NCI-H1436 treated with DMSO at 0.1 percent for 48 hours (cell line): Measurements from ENCODE around the gene XCR1.
A peak's percentile ranks its signal among the peaks of the same experiment; 100 is the strongest.
"Not testable (repeated sequence)": the region's sequence is repeated elsewhere in the genome, so short reads cannot be mapped to it uniquely, and the experiment has no call there.

ENCODE experiments used
- DNase-seq: peaks from one replicate; lab custom pipeline; 2025; lab: John Stamatoyannopoulos, UW

XCR1 gene

GRCh38 chr3:46027021-46027705 lies at the start of gene XCR1:
Gene XCR1 (minus strand): TSS chr3:46027483. CDS start chr3:46021947, 5,536 bp downstream.
- DNase-seq: no peak

GRCh38 chr3:46076606-46077005 lies 49.3 kb upstream of the XCR1 start:
- DNase-seq: no peak

DNA sequence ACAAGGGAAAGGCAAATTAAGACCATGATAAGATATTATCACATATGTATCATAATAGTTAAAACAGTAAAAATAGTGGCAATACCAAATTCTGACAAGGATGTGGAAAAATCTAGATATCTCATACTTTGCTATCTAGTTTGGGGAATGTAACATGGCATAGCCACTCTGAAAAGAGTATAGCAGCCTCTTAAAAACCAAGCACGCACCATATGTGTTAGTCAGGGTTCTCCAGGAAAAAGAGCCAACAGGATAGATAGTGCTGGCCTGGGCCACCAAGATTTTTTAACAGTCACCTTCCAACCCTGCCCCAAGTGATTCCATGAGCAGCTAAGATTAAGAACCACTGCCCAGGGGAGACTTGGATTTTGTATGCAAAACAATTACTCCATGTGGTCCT lies 48.5 kb upstream of the XCR1 start:
- no peak for DNase-seq

- DNase-seq: no peak
These were observed 44.1 kb upstream of the XCR1 start for GRCh38 chr3:46071222-46071858.

DNA sequence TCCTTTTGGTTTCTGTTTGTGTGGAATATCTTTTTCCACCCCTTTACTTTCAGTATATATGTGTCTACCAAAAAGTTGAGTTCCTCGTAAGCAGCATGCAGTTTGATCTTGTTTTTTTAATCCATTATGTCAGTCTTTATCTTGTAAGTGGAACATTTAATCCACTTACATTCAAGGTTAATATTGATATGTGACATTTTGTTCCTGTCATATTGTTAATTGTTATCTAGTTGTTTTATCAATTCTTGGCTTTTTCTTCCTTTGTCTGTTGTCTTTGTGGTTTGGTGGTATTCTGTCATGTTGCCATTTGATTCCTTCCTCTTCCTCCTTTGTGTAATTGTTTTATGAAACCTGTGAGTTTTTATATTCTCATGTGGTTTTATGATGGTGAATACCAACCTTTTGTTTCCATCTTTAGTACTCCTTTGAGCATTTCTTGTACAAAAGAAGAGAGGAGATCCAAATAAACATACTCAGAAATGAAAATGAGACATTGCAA lies 43.4 kb upstream of the XCR1 start:
- DNase-seq: no peak

DNA sequence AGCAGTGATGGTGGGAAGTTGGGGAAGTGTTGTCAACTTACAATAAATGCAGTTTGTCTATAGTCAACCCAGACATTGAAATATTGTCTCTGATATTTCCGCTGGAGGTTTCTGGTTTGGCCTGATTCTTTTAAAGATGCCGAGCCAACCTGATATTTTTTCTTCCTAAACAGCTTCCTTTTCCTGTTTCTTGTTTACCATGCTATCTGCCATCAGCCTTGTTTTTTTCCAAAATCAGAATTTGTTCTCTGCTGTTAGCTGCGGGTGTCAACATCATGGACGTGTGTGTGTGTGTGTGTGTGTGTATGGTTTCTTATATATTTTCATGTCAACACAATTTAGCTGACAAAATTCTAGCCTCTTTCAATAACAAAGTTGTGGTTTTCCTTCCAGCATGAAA lies 41.2 kb upstream of the XCR1 start:
- no peak for DNase-seq

GRCh38 chr3:46067401-46067800 lies 40.1 kb upstream of the XCR1 start:
- DNase-seq: no peak

- no peak for DNase-seq
These were observed 38.5 kb upstream of the XCR1 start for GRCh38 chr3:46065750-46066256.

GRCh38 chr3:46065294-46065705 lies 38.0 kb upstream of the XCR1 start:
- peak; percentile 30 for DNase-seq

DNA sequence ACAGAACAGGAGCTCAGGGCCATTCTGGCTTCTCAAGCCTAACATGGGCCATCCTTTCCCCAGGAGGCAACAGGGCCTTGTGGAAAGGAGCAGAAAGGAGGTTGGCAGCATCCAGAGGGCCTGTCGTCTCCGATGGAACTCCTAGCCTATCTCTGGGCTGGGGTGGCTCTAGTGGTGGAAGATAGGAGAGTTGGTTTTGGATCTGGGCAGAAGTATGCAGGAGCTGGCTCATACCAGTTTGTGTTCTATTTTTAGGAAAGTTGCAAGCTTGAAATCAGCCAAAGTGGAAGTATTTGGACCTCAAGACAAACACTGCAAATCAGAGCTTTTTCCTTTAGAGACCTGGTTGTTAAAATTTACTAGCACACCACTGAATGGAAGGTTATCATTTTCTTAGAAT lies 35.4 kb upstream of the XCR1 start:
- no peak for DNase-seq

- no peak for DNase-seq
These were observed 34.6 kb upstream of the XCR1 start for GRCh38 chr3:46061887-46062286.

GRCh38 chr3:46061108-46061720 lies 33.9 kb upstream of the XCR1 start:
- no peak for DNase-seq

GRCh38 chr3:46060551-46060950 lies 33.3 kb upstream of the XCR1 start:
- no peak for DNase-seq

- DNase-seq: no peak
These were observed 32.1 kb upstream of the XCR1 start for GRCh38 chr3:46059432-46059831.

- DNase-seq: no peak
These were observed 31.7 kb upstream of the XCR1 start for GRCh38 chr3:46058981-46059380.

- DNase-seq: no peak
These were observed 30.4 kb upstream of the XCR1 start for GRCh38 chr3:46057716-46058115.

- no peak for DNase-seq
These were observed 29.4 kb upstream of the XCR1 start for GRCh38 chr3:46056686-46057085.

DNA sequence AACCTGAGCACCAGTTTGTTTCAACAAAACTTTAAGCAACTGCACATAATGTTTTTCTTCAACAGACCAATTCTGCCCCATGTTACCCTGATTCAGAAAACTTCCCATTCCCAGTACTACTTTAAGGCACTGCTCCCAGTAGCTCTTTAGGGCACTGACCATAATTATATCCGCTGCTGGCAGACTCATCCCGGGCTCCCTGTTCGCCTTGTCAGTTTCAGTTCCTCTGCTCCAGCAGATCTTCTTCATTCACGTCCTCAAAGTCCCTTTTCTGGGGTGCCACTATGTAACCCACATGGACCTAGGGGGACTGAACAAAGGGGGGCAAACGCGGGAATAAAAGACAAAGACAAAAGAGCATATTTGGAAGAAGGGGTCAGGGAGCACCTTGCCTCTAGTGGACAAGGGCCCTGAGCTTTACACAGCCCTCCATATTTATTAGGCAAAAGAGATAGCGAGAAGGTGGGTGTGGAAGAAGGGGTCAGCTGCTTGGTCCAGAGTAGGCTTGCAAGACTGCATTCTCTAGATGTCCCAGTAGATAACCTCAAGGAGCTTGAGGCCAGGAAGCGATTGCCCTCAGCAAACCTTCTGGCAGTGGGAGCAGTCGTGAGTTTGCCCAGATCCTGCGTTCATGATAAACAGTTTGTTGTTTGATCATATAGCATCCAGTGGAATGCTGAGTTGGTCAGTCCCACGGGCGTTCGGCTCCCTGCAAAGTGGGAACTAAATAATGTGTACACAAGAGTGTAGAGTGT lies 26.7 kb upstream of the XCR1 start:
- DNase-seq: not testable (repeated sequence)

DNA sequence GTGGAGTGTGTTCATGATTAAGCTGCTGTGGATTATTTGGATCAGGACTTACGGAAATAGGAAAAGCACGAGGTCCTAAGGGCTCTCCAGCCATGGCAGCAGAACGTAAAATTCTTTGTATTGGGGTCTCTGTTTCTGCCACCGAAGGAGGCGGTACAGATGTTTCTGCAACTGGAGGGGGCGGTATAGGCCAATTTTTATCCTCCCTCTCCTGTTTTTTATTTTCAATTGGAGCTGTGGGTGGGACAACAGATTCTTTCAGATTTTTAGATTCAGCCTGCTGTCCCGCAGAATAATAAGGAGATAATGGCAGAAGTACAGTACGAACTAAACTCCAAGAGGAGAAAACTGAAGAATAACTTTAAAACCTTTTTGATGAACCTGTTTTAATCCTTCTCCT lies 26.0 kb upstream of the XCR1 start:
- not testable (repeated sequence) for DNase-seq

DNA sequence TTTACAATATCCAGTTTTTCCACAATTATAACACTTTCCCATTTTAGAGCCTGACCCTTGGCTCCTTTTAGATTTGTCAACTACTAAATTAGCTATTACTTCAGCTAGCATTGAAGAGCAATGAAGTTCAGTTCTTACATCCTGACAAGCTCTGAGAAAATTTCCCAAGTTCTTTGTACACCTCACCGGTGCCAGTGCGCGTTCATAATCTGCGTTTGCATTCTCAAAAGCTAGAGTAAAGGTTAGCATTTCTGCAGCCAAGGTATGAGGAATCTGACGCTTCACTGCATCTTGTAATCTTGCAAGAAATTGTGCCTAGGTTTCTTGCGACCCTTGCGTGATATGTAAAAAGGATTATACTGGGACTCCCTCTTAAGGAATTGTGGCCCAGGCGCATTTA lies 25.2 kb upstream of the XCR1 start:
- no peak for DNase-seq

- no peak for DNase-seq
These were observed 21.8 kb upstream of the XCR1 start for GRCh38 chr3:46049093-46049492.

DNA sequence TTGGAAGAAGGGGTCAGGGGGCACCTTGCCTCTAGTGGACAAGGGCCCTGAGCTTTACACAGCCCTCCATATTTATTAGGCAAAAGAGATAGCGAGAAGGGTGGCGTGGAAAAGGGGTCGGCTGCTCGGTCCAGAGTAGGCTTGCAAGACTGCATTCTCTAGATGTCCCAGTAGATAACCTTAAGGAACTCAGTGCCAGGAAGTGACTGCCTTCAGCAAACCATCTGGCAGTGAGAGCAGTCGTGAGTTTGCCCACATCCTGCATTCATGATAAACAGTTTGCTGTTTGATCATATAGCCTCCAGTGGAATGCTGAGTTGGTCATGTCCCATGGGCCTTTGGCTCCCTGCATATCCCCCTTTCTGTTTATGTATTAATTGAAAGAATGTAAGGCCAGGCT lies 18.9 kb upstream of the XCR1 start:
- not testable (repeated sequence) for DNase-seq
